ENCODE data around the gene COX19. TPM values are rescaled to one million over a fixed set of nuclear protein-coding genes. Genes with fewer than 3 reads are reported as not detected.
A peak's percentile ranks its signal among the peaks of the same experiment; 100 is the strongest.

Gene COX19
- total RNA-seq, 4 donors from 2014 or later = 8.6 to 30.2 (median 16.9) TPM

GRCh38 chr7:977326-978048 is 2.1 kb upstream of the COX19 start:
- 52% methylated on average over 19 of the region's 19 CpGs; no CpG with 5 or more reads in 1 of the 2 donors for WGBS, 2 donors (ENCODE audit: low coverage in 1 of 2)
- Histone ChIP-seq H3K4me3 (peak overlapping the region in 1 of 4 donors; percentile 2), H3K36me3 (peaks cover 0 to 12% (median 2%) of the 10 kb centered on the region in 4 donors), H3K9me3 (no peaks in the 10 kb centered on the region), H3K27ac (peak overlapping the region; percentile 98 to 99 (median 98)), H3K27me3 (no peaks in the 10 kb centered on the region), H3K4me1 (peaks cover 20 to 57% (median 45%) of the 10 kb centered on the region in 4 donors)
- TF ChIP-seq CTCF (IDR thresholded peaks at IDR 0.05) = no peak
- TF ChIP-seq POLR2A (IDR thresholded peaks at IDR 0.05) = peak; percentile 49
- TF ChIP-seq POLR2AphosphoS5 (IDR thresholded peaks at IDR 0.05) = peak in 2 of 3 donors; percentile 29 to 40
- intact Hi-C loops (cut with DNase I; ENCODE audit: low total_unique reads) = no loop called here
- in situ Hi-C loops (cut with MboI; ENCODE audit: low pct_ligation_motif_present in 1 of 4, low pct_unique_long_range_greater_than_20kb in 1 of 4, low sequenced_read_pairs in 3 of 4) = loop anchor here in 3 of 4 donors (25.0 kb wide), 2 partner anchors 160 to 185 kb away; partner anchors contain the start of gene ZFAND2A (in 2 of the 3)
- DNase-seq = peak; percentile 72

- peak; percentile 42 for DNase-seq
- peaks cover 20 to 54% (median 44%) of the 10 kb centered on the region in 4 donors for H3K4me1 ChIP-seq
- H3K4me3 ChIP-seq = peak overlapping the region in 1 of 4 donors; percentile 2
- no peaks in the 10 kb centered on the region for H3K9me3 ChIP-seq
- in situ Hi-C loops (cut with MboI; ENCODE audit: low pct_ligation_motif_present in 1 of 4, low pct_unique_long_range_greater_than_20kb in 1 of 4, low sequenced_read_pairs in 3 of 4) (loop anchor here in 3 of 4 donors (25.0 kb wide), 2 partner anchors 160 to 185 kb away; partner anchors contain the start of gene ZFAND2A (in 2 of the 3)), intact Hi-C loops (cut with DNase I; ENCODE audit: low total_unique reads) (no loop called here)
- no peaks in the 10 kb centered on the region for H3K27me3 ChIP-seq
- H3K36me3 ChIP-seq = peaks cover 0 to 18% (median 5%) of the 10 kb centered on the region in 4 donors
- H3K27ac ChIP-seq = peak overlapping the region; percentile 98 to 99 (median 98)
- whole genome bisulfite sequencing, 2 donors (ENCODE audit: low coverage in 1 of 2) = 47 to 49% methylated on average over 4 to 19 of the region's 19 CpGs
- TF ChIP-seq CTCF (IDR thresholded peaks at IDR 0.05) (no peak), POLR2A (IDR thresholded peaks at IDR 0.05) (no peak), EP300 (IDR thresholded peaks at IDR 0.05; ENCODE audit: low read depth) (no peak), POLR2AphosphoS5 (IDR thresholded peaks at IDR 0.05) (no peak)
Observed at GRCh38 chr7:976901-977325, 1.6 kb upstream of the COX19 start.

GRCh38 chr7:975702-976473 is 539 bp upstream of the COX19 start:
- Histone ChIP-seq H3K27me3 (no peaks in the 10 kb centered on the region), H3K36me3 (peaks cover 0 to 21% (median 7%) of the 10 kb centered on the region in 4 donors), H3K4me3 (peak overlapping the region; percentile 96 to 100 (median 98)), H3K27ac (peak overlapping the region; percentile 98 to 99 (median 98)), H3K4me1 (peaks cover 20 to 54% (median 44%) of the 10 kb centered on the region in 4 donors), H3K9me3 (no peaks in the 10 kb centered on the region)
- in situ Hi-C loops (cut with MboI; ENCODE audit: low pct_ligation_motif_present in 1 of 4, low pct_unique_long_range_greater_than_20kb in 1 of 4, low sequenced_read_pairs in 3 of 4) (loop anchor here in 3 of 4 donors (25.0 kb wide), 2 partner anchors 161 to 186 kb away; partner anchors contain the start of gene ZFAND2A (in 2 of the 3)), intact Hi-C loops (cut with DNase I; ENCODE audit: low total_unique reads) (no loop called here)
- TF ChIP-seq POLR2AphosphoS5 (IDR thresholded peaks at IDR 0.05) (no peak), EP300 (IDR thresholded peaks at IDR 0.05; ENCODE audit: low read depth) (no peak), CTCF (IDR thresholded peaks at IDR 0.05) (no peak), POLR2A (IDR thresholded peaks at IDR 0.05) (no peak)
- 58 to 63% methylated on average over 6 to 20 of the region's 28 CpGs for WGBS, 2 donors (ENCODE audit: low coverage in 1 of 2)
- DNase-seq = no peak

GRCh38 chr7:974172-974571 is 1.2 kb downstream of the COX19 start:
- Histone ChIP-seq H3K4me1 (peaks cover 20 to 54% (median 44%) of the 10 kb centered on the region in 4 donors), H3K4me3 (peak overlapping the region; percentile 96 to 100 (median 98)), H3K9me3 (no peaks in the 10 kb centered on the region), H3K27ac (peak overlapping the region; percentile 98 to 99 (median 98)), H3K36me3 (peaks cover 0 to 30% (median 10%) of the 10 kb centered on the region in 4 donors), H3K27me3 (no peaks in the 10 kb centered on the region)
- intact Hi-C loops (cut with DNase I; ENCODE audit: low total_unique reads) = no loop called here
- 10% methylated on average over 6 to 7 of the region's 7 CpGs for WGBS, 2 donors (ENCODE audit: low coverage in 1 of 2)
- no peak for TF ChIP-seq EP300 (IDR thresholded peaks at IDR 0.05; ENCODE audit: low read depth)
- TF ChIP-seq CTCF (IDR thresholded peaks at IDR 0.05) = no peak
- TF ChIP-seq POLR2A (IDR thresholded peaks at IDR 0.05) = peak; percentile 38
- peak in 1 of 3 donors; percentile 7 for TF ChIP-seq POLR2AphosphoS5 (IDR thresholded peaks at IDR 0.05)
- in situ Hi-C loops (cut with MboI; ENCODE audit: low pct_ligation_motif_present in 1 of 4, low pct_unique_long_range_greater_than_20kb in 1 of 4, low sequenced_read_pairs in 3 of 4) = no loop called here
- no peak for DNase-seq
